Prostate gland (tissue), 2 donors: ENCODE data around the gene KLHL29.

Source experiments
- CTCF ChIP-seq, 4 experiments: fragments of 200-600 bp in 2 of 4; fragments of 450-650 bp in 2 of 4; sonication (generic) in 2 of 4; IDR thresholded peaks; 1 replicate in 3 of 4; 2 replicates in 1 of 4; pipeline ENCODE4 v1.5.1; 2016 to 2019; ENCODE audit warnings: antibody characterized with exemption in 4 of 4, mild to moderate bottlenecking in 2 of 4, moderate library complexity in 2 of 4
- POLR2A ChIP-seq: fragments of 450-650 bp; IDR thresholded peaks from one replicate; pipeline ENCODE4 v1.6.1; 2016; ENCODE audit warnings: antibody characterized with exemption, mild to moderate bottlenecking
- POLR2AphosphoS5 ChIP-seq: sonication (generic); formaldehyde crosslinking; IDR thresholded peaks from one replicate; pipeline ENCODE4 v1.6.1; 2017; ENCODE audit warnings: antibody characterized with exemption

- no peak for TF ChIP-seq CTCF (IDR thresholded peaks at IDR 0.05)
- TF ChIP-seq POLR2A, result no peak
- TF ChIP-seq POLR2AphosphoS5, result no peak
Observed at GRCh38 chr2:23557455-23557854, 172.5 kb downstream of the KLHL29 start.
